H1 (cell line): ENCODE data around the gene DYNC1I1. TPM values are rescaled to one million over a fixed set of nuclear protein-coding genes. Genes with fewer than 3 reads are reported as not detected.
A peak's percentile ranks its signal among the peaks of the same experiment; 100 is the strongest.

ENCODE experiments used
- CTCF ChIA-PET: fragments of 300-600 bp; sonication (Branson Sonifier 250); formaldehyde crosslinking; loops from one replicate; lab custom pipeline; 2021; ENCODE audit not compliant: partially characterized antibody; lab: Charles Lee
- POLR2A ChIA-PET: fragments of 300-600 bp; sonication (Branson Sonifier 250); formaldehyde crosslinking; loops from one replicate; lab custom pipeline; 2021; ENCODE audit warnings: inconsistent platforms; ENCODE audit not compliant: partially characterized antibody; lab: Charles Lee
- DNase-seq, 2 experiments: peaks; one replicate each; pipeline versions ENCODE4 v3.0.0 to v3.0.0-alpha.2; 2010 to 2022; ENCODE audit warnings: low spot score in 2 of 2, low read depth in 1 of 2, mixed read lengths in 1 of 2
- FAIRE-seq: peaks from 2 replicates; lab custom pipeline; 2011; peaks lifted over from hg19 to GRCh38; lab: Jason Lieb, UNC
- H2AFZ ChIP-seq: 2 replicates; pipeline ENCODE4 v1.8.1; 2012; ENCODE audit warnings: low read length, inconsistent platforms
- H2AK5ac ChIP-seq: 2 replicates; pipeline ENCODE4 v1.6.1; 2013; ENCODE audit warnings: low read depth, low read length
- H2BK120ac ChIP-seq: replicated peaks from 2 replicates; pipeline ENCODE3; 2013; ENCODE audit warnings: low read depth, low read length, inconsistent platforms
- H2BK12ac ChIP-seq: 2 replicates; pipeline ENCODE4 v1.6.1; 2013; ENCODE audit warnings: low read depth, low read length
- H2BK15ac ChIP-seq: 2 replicates; pipeline ENCODE4 v1.6.1; 2013; ENCODE audit warnings: low read length
- H2BK20ac ChIP-seq: 2 replicates; pipeline ENCODE4 v1.6.1; 2013; ENCODE audit warnings: low read length
- H2BK5ac ChIP-seq: 2 replicates; pipeline ENCODE4 v1.6.1; 2013; ENCODE audit warnings: low read depth, low read length
- H3K14ac ChIP-seq: 2 replicates; pipeline ENCODE4 v1.6.1; 2013; ENCODE audit warnings: inconsistent platforms; ENCODE audit not compliant: insufficient read length
- H3K18ac ChIP-seq: 2 replicates; pipeline ENCODE4 v1.6.1; 2013; ENCODE audit warnings: low read length; ENCODE audit errors: extremely low read depth
- H3K23ac ChIP-seq: 2 replicates; pipeline ENCODE4 v1.6.1; 2013; ENCODE audit warnings: inconsistent platforms; ENCODE audit not compliant: insufficient read length
- H3K23me2 ChIP-seq: 2 replicates; pipeline ENCODE4 v1.6.1; 2013; ENCODE audit warnings: low read depth, low read length
- H3K27ac ChIP-seq: 2 replicates; pipeline ENCODE4 v1.6.1; 2011; ENCODE audit warnings: low read depth, low read length, inconsistent platforms
- H3K27me3 ChIP-seq, 4 experiments: replicated peaks in 1 of 4; 1 replicate in 1 of 4; 2 replicates in 3 of 4; pipeline versions ENCODE4 v1.6.1 to v1.8.1; 2011 to 2013; ENCODE audit warnings: low read length in 3 of 4, mild to moderate bottlenecking in 3 of 4, inconsistent platforms in 2 of 4, mixed read lengths in 2 of 4, moderate library complexity in 1 of 4; ENCODE audit not compliant: control insufficient read depth in 3 of 4, insufficient read depth in 3 of 4; ENCODE audit errors: extremely low read depth in 1 of 4
- H3K36me3 ChIP-seq, 4 experiments: 2 replicates each; pipeline versions ENCODE4 v1.6.1 to v1.8.1; 2011 to 2013; ENCODE audit warnings: mild to moderate bottlenecking in 4 of 4, low read length in 3 of 4, moderate library complexity in 2 of 4, control low read depth in 1 of 4, inconsistent platforms in 1 of 4; ENCODE audit not compliant: insufficient read depth in 4 of 4, control insufficient read depth in 2 of 4
- H3K4ac ChIP-seq: replicated peaks from 2 replicates; pipeline ENCODE3; 2013; ENCODE audit warnings: low read length, low read depth, mixed read lengths, inconsistent platforms; ENCODE audit not compliant: insufficient read length
- H3K4me1 ChIP-seq, 4 experiments: replicated peaks in 1 of 4; 1 replicate in 1 of 4; 2 replicates in 3 of 4; pipeline versions ENCODE4 v1.6.1 to v1.8.1; 2011 to 2013; ENCODE audit warnings: low read length in 3 of 4, inconsistent platforms in 2 of 4, mixed read lengths in 1 of 4; ENCODE audit not compliant: insufficient read depth in 4 of 4, control insufficient read depth in 3 of 4
- H3K4me2 ChIP-seq, 2 experiments: 2 replicates each; pipeline versions ENCODE4 v1.6.1 to v1.8.1; 2011 to 2013; ENCODE audit warnings: low read depth in 2 of 2, low read length in 2 of 2, control low read depth in 1 of 2, inconsistent platforms in 1 of 2, mild to moderate bottlenecking in 1 of 2; ENCODE audit not compliant: insufficient read depth in 1 of 2
- H3K4me3 ChIP-seq, 4 experiments: fragments of 200-600, 300-600 bp in 1 of 4; sonication (generic), shearing (Covaris generic), sonication (Bioruptor Twin) in 1 of 4; 2 replicates each; pipeline versions ENCODE4 v1.5.1 to v1.8.1; 2011 to 2016; ENCODE audit warnings: low read length in 4 of 4, low read depth in 3 of 4, control low read depth in 2 of 4, inconsistent platforms in 2 of 4, mild to moderate bottlenecking in 2 of 4, mixed read lengths in 1 of 4, moderate library complexity in 1 of 4; ENCODE audit not compliant: insufficient read depth in 2 of 4; ENCODE audit errors: extremely low read depth in 1 of 4
- H3K56ac ChIP-seq: replicated peaks from 2 replicates; pipeline ENCODE3; 2013; ENCODE audit warnings: low read depth, mild to moderate bottlenecking, mixed read lengths, low read length, inconsistent platforms; ENCODE audit not compliant: insufficient read length
- H3K79me1 ChIP-seq: 2 replicates; pipeline ENCODE4 v1.6.1; 2013; ENCODE audit warnings: low read depth, low read length, control low read depth
- H3K79me2 ChIP-seq, 2 experiments: 2 replicates each; pipeline versions ENCODE4 v1.6.1 to v1.8.1; 2012 to 2013; ENCODE audit warnings: low read length in 2 of 2, mild to moderate bottlenecking in 2 of 2, inconsistent platforms in 1 of 2; ENCODE audit not compliant: insufficient read depth in 2 of 2, control insufficient read depth in 1 of 2
- H3K9ac ChIP-seq, 4 experiments: replicated peaks in 1 of 4; 1 replicate in 1 of 4; 2 replicates in 3 of 4; pipeline versions ENCODE4 v1.6.1 to v1.8.1; 2011 to 2013; ENCODE audit warnings: low read depth in 3 of 4, low read length in 3 of 4, control low read depth in 2 of 4, mild to moderate bottlenecking in 2 of 4, moderate library complexity in 2 of 4, inconsistent platforms in 1 of 4; ENCODE audit errors: extremely low read depth in 1 of 4
- H3K9me3 ChIP-seq, 2 experiments: 2 replicates each; pipeline versions ENCODE4 v1.6.1 to v1.8.1; 2012 to 2013; ENCODE audit warnings: mild to moderate bottlenecking in 2 of 2, moderate library complexity in 2 of 2, control low read depth in 1 of 2, inconsistent platforms in 1 of 2, low read depth in 1 of 2, low read length in 1 of 2, mixed read lengths in 1 of 2; ENCODE audit not compliant: insufficient read depth in 2 of 2
- H4K20me1 ChIP-seq, 2 experiments: replicated peaks in 1 of 2; 2 replicates each; pipeline versions ENCODE3 to v1.8.1; 2011 to 2013; ENCODE audit warnings: inconsistent platforms in 2 of 2, low read length in 2 of 2, mild to moderate bottlenecking in 1 of 2; ENCODE audit not compliant: insufficient read depth in 2 of 2, control insufficient read depth in 1 of 2
- H4K5ac ChIP-seq: 2 replicates; pipeline ENCODE4 v1.6.1; 2013; ENCODE audit warnings: low read length, low read depth, mixed read lengths, inconsistent platforms; ENCODE audit not compliant: insufficient read length
- H4K8ac ChIP-seq: 2 replicates; pipeline ENCODE4 v1.8.0; 2013; ENCODE audit warnings: mild to moderate bottlenecking, moderate library complexity, low read length, inconsistent platforms; ENCODE audit not compliant: insufficient read depth; ENCODE audit errors: extremely low read depth
- H4K91ac ChIP-seq: replicated peaks from 2 replicates; pipeline ENCODE3; 2013; ENCODE audit warnings: low read length, mixed read lengths, inconsistent platforms; ENCODE audit not compliant: insufficient read length
- BRCA1 ChIP-seq: IDR thresholded peaks from 2 replicates; pipeline ENCODE4 v1.6.1; 2012; ENCODE audit warnings: low read depth, low read length, improper control_type of control experiment
- HDAC6 ChIP-seq: IDR thresholded peaks from one replicate; pipeline ENCODE4 v1.7.1; 2012; ENCODE audit warnings: low read depth, mild to moderate bottlenecking, inconsistent platforms, low read length, moderate library complexity
- NANOG ChIP-seq: IDR thresholded peaks from 2 replicates; pipeline ENCODE4 v1.6.1; 2011; ENCODE audit warnings: low read length, low read depth, mild to moderate bottlenecking, inconsistent platforms; ENCODE audit not compliant: insufficient read depth, poor library complexity, severe bottlenecking
- POU5F1 ChIP-seq: IDR thresholded peaks from 2 replicates; pipeline ENCODE4 v1.6.1; 2011; ENCODE audit warnings: low read depth, mild to moderate bottlenecking, low read length, moderate library complexity
- RBBP5 ChIP-seq: IDR thresholded peaks from 2 replicates; pipeline ENCODE4 v1.7.1; 2012; ENCODE audit warnings: low read depth, mild to moderate bottlenecking, inconsistent platforms, low read length, moderate library complexity, borderline replicate concordance
- TAF7 ChIP-seq: optimal IDR thresholded peaks from 2 replicates; pipeline ENCODE3; 2011; ENCODE audit warnings: low read depth, mild to moderate bottlenecking, inconsistent platforms, low read length, moderate library complexity, borderline replicate concordance
- WGBS, 2 experiments: shearing (Covaris generic) in 1 of 2; methylation state at CpG; one replicate each; pipeline versions ENCODE4 v1.1.6 to v1.1.7; 2013 to 2015; ENCODE audit warnings: low lambda C conversion rate in 2 of 2, mixed read lengths in 2 of 2, inconsistent platforms in 1 of 2, low coverage in 1 of 2, missing lambda C conversion rate in 1 of 2; ENCODE audit not compliant: insufficient replicate concordance in 2 of 2, insufficient coverage in 1 of 2, insufficient read length in 1 of 2; ENCODE audit errors: extremely low coverage in 1 of 2, missing lambda C conversion rate in 1 of 2; 5-methylcytosine and 5-hydroxymethylcytosine counted together
- polyA plus RNA-seq, 7 experiments: library from polyadenylated mRNA; depleted of rRNA in 3 of 7; stranded (reverse) in 5 of 7; unstranded in 2 of 7; fragments of >200 nt in 5 of 7; fragments of 200-250 nt in 2 of 7; gene quantifications; 1 replicate in 5 of 7; 2 replicates in 1 of 7; 4 replicates in 1 of 7; pipeline versions ENCODE4 v1.2.1 to v1.2.3, GENCODE V29; 2011 to 2013; ENCODE audit warnings: missing spikeins in 2 of 7, mixed read lengths in 2 of 7
- total RNA-seq: library from RNA; stranded (reverse); fragmentation: NEBNext Ultra II Directional; extraction: Animal tissue kit (Norgen Biotek cat#: 25700); gene quantifications from 2 replicates; pipeline ENCODE4 v1.2.1, GENCODE V29; 2021

Gene DYNC1I1
- total and polyA plus RNA-seq, 2 of the 8 experiments (the other 6 are each of a cell fraction or from before 2014, with no cell fraction given): 0.45 to 0.58 TPM

DNA sequence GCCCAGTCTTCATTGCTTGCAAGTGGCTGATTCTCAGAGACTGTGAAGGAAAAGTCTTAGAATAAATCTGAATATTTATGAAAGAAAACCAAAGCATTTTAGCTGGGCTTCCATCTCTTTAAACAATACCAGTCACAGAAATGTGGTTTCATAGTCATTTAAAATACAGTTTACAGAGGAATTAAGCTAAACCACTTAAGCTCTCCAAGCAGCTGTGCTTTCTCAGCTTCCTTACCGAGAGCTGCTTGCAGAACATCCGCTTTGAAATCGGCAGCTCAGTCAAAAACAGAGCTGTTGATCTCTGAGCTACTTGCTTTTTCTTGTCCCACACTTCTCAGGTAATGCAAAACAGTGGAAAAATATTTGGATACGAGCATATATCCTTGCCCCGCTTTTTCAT is 134.5 kb downstream of the DYNC1I1 start:
- Histone ChIP-seq H3K4me3 (no peak overlapping the region), H3K18ac (no peak overlapping the region), H3K23ac (no peak overlapping the region), H4K8ac (no peak overlapping the region), H3K79me1 (no peaks in the 10 kb centered on the region), H2AK5ac (no peak overlapping the region), H4K5ac (no peak overlapping the region), H2AFZ (no peak overlapping the region), H3K23me2 (no peaks in the 10 kb centered on the region), H3K27me3 (peaks cover 0 to 3% (median 0%) of the 10 kb centered on the region in 4 experiments; a peak in 1 of 7 replicates), H3K4ac (no peak overlapping the region), H3K9me3 (no peaks in the 10 kb centered on the region), H2BK20ac (no peak overlapping the region), H4K20me1 (no peaks in the 10 kb centered on the region), H3K4me2 (0 out of 4 replicates have a peak overlapping the region, but pooled peaks of 1 of the 2 experiments have one; percentile 25), H3K79me2 (no peaks in the 10 kb centered on the region), H3K4me1 (peaks cover 2 to 8% (median 4%) of the 10 kb centered on the region in 4 experiments; a peak in 4 of 7 replicates), H3K36me3 (no peaks in the 10 kb centered on the region), H3K9ac (no peak overlapping the region), H3K56ac (no peak overlapping the region), H2BK12ac (no peak overlapping the region), H2BK15ac (no peak overlapping the region), H2BK5ac (no peak overlapping the region), H4K91ac (no peak overlapping the region), H3K14ac (no peak overlapping the region), H3K27ac (no peak overlapping the region), H2BK120ac (no peak overlapping the region)
- CTCF ChIA-PET: interaction anchor here (0.9 kb wide), 1 partner anchor 8 kb away, joined by 3 read pairs; no protein-coding TSS in a partner anchor
- DNase-seq (no peak), FAIRE-seq (no peak)
- WGBS, 2 experiments: 78% methylated on average over 5 of the region's 5 CpGs; no CpG with 5 or more reads in 1 of the 2 experiments
- POLR2A ChIA-PET: no interaction called here
- TF ChIP-seq TAF7 (no peak), HDAC6 (no peak), POU5F1 (no peak), RBBP5 (no peak), NANOG (no peak), BRCA1 (no peak)
- TF ChIP-seq, all 59 proteins: peak for 0
